Naive thymus-derived CD8-positive, alpha-beta T cell (primary cell): ENCODE measurements around the gene TDRD3. TPM values are rescaled to one million over a fixed set of nuclear protein-coding genes. Genes with fewer than 3 reads are reported as not detected.

Source experiments
- ATAC-seq, 2 donors: fragments of 150-1000 bp; cut with Tn5 transposase in 1 of 2; sonication (Bioruptor Pico), chemical (Tn5 transposase) in 1 of 2; 1 replicate in 1 of 2; 2 replicates in 1 of 2; pipeline ENCODE4 v1.10.0; 2021; ENCODE audit warnings: mild to moderate bottlenecking in 2 of 2, moderate library complexity in 2 of 2
- POLR2A ChIA-PET: fragments of 350-600 bp; sonication (Branson Sonifier 250); formaldehyde crosslinking; loops from one replicate; lab custom pipeline; 2021; ENCODE audit warnings: antibody characterized with exemption; lab: Charles Lee
- DNase-seq, 10 donors: peaks; one replicate each; pipeline versions ENCODE4 v3.0.0 to v3.0.0-alpha.2; 2020 to 2022
- H3K27ac Mint-ChIP-seq, 10 donors: one replicate each; pipeline ENCODE4 v1.8.0; 2020 to 2022; ENCODE audit warnings: mild to moderate bottlenecking in 10 of 10, mixed read lengths in 10 of 10, moderate library complexity in 4 of 10, inconsistent platforms in 1 of 10
- H3K27me3 Mint-ChIP-seq, 5 donors: one replicate each; pipeline ENCODE4 v1.8.0; 2021 to 2022; ENCODE audit warnings: mixed read lengths in 5 of 5
- H3K36me3 Mint-ChIP-seq, 3 donors: one replicate each; pipeline ENCODE4 v1.8.0; 2020 to 2022; ENCODE audit warnings: mixed read lengths in 3 of 3, mild to moderate bottlenecking in 2 of 3, inconsistent platforms in 1 of 3
- H3K4me1 Mint-ChIP-seq, 4 donors: one replicate each; pipeline ENCODE4 v1.8.0; 2021 to 2022; ENCODE audit warnings: mixed read lengths in 4 of 4
- H3K4me3 Mint-ChIP-seq, 10 donors: one replicate each; pipeline ENCODE4 v1.8.0; 2020 to 2022; ENCODE audit warnings: mild to moderate bottlenecking in 10 of 10, mixed read lengths in 10 of 10, moderate library complexity in 6 of 10, inconsistent platforms in 1 of 10
- H3K9me3 Mint-ChIP-seq, 9 donors: one replicate each; pipeline ENCODE4 v1.8.0; 2020 to 2022; ENCODE audit warnings: mixed read lengths in 9 of 9, mild to moderate bottlenecking in 3 of 9, inconsistent platforms in 1 of 9, moderate library complexity in 1 of 9
- polyA plus RNA-seq, 3 donors: library from polyadenylated mRNA; unstranded; fragments of 300-500 nt; fragmentation: Illumina TruSeq; gene quantifications; one replicate each; pipeline ENCODE4 v1.2.3, GENCODE V29; 2021
- total RNA-seq, 8 experiments: library from RNA in 2 of 8; stranded (reverse) in 2 of 8; gene quantifications; one replicate each; pipeline ENCODE4 v1.2.3 and lab custom pipeline; 2021 to 2026

TDRD3 gene
- total and polyA plus RNA-seq, 5 experiments from 2014 or later = 6.8 to 38.2 (median 9.1) TPM

DNA sequence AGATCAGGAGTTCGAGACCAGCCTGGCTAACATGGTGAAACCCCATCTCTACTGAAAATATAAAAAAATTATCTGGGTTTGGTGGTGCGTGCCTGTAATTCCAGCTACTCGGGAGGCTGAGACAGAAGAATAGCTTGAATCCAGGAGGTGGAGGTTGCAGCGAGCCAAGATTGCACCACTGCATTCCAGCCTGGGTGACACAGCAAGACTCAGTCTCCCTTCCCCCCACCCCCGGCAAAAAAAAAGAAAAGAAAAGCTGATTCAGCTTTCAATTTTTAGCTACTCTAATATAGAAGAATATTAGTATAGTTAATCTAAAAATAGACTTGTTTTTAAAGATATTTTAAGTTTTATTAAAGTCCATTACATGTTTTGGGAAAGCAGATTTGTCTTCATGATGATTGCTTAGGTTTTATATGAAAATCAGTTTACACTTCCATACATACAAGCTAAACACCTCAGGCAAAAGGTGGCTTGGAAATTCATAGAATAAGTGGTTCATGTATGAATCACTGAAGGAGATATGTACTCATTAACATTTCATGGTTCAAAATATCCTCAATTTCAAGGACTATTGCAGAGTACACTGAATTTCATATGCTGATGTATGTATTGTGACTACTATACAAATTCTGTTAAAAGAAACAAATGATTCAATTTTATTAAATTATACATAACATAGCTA, 165.2 kb downstream of the TDRD3 start:
- H3K9me3 Mint-ChIP-seq = no peaks in the 10 kb centered on the region
- POLR2A ChIA-PET = no interaction called here
- DNase-seq (no peak), ATAC-seq (no peak)
- no peaks in the 10 kb centered on the region for H3K4me1 Mint-ChIP-seq
- no peak overlapping the region for H3K4me3 Mint-ChIP-seq
- H3K27me3 Mint-ChIP-seq = no peaks in the 10 kb centered on the region
- H3K36me3 Mint-ChIP-seq = peaks cover 9 to 38% (median 23%) of the 10 kb centered on the region in 3 donors
- H3K27ac Mint-ChIP-seq = no peak overlapping the region

DNA sequence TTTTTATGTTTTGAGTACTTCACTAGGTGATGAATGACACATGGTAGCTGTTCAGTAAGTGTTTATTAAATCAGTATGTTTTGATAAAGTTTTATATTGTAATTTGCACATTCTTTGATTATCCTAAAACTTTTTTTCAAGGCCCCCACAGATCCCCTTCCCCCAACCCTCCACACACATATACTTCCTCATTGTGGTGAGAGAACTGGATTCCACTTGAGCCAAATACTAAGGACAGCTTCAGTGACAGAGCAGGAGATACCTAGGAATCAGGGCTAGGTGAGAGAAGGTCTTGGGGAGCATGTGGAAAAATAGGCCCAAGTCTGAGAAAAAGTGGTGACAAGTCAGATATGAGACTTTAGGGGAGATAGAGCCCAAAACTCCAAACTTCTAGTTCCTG, 174.6 kb downstream of the TDRD3 start:
- H3K27me3 Mint-ChIP-seq = no peaks in the 10 kb centered on the region
- H3K27ac Mint-ChIP-seq = no peak overlapping the region
- no peak for DNase-seq
- POLR2A ChIA-PET = no interaction called here
- peaks cover 0 to 4% (median 2%) of the 10 kb centered on the region in 9 donors for H3K9me3 Mint-ChIP-seq
- H3K4me3 Mint-ChIP-seq = no peak overlapping the region
- no peak for ATAC-seq
- no peaks in the 10 kb centered on the region for H3K4me1 Mint-ChIP-seq
- H3K36me3 Mint-ChIP-seq = peaks cover 28 to 74% (median 69%) of the 10 kb centered on the region in 3 donors

DNA sequence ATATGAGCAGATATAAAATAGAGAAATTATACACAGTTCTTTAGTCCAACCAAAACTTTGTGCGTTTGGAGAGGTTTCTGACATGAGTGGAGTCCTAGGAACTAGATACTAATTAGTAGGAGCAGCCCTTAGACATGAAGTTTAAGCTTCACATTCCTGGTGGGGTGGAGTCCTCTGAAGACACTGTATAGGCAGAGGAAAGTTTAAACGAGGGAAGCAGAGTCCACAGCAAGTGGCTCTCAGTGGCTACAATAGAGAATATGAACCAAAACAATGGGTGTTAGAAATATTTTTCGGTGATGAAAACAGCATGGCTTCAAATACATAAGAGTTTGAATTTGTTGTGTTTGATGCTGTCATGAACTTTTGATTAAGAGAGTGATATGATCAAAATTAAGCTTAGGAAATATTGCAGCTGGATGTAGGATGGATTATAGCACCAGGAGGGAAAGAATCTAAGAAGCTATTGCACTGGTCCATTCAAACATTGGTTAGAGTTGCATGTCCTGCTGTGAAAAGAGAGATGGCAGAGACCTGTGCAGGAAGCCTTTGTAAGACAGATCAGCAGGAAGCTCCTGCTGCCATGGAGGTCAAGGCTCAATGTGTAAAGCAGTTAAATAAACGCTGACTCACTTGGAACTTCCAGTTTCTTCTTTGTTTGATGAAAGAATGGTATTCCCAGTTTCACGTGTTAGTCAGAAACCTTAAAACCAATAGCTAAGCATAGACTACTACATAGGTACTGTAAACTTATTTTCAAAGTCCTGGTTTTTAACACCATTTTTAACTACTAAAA, 175.2 kb downstream of the TDRD3 start:
- peaks cover 25 to 68% (median 64%) of the 10 kb centered on the region in 3 donors for H3K36me3 Mint-ChIP-seq
- no peak overlapping the region for H3K27ac Mint-ChIP-seq
- H3K27me3 Mint-ChIP-seq = no peaks in the 10 kb centered on the region
- no peaks in the 10 kb centered on the region for H3K4me1 Mint-ChIP-seq
- no peak overlapping the region for H3K4me3 Mint-ChIP-seq
- peaks cover 0 to 4% (median 2%) of the 10 kb centered on the region in 9 donors for H3K9me3 Mint-ChIP-seq
- DNase-seq (no peak), ATAC-seq (no peak)
- POLR2A ChIA-PET = no interaction called here

DNA sequence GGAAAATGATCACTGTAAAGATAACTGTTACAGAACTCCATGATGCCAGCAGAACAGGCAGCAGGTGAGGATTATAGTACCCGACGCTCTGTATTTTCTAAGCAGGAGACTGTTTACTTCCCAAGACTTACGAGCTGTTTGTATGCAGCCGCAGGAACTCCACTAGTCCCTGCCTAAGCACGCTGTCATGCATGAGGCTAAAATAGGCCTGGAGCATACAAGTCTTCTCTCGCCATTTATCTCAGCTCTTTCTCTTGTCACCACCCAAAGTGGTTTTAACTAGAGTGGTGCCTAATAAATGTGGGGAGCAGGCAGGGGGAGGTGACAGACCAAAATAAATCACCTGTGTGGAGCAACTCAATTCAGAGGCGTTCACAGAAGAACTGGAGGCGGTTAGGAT, 175.8 kb downstream of the TDRD3 start:
- Mint-ChIP-seq H3K36me3 (peaks cover 22 to 62% (median 57%) of the 10 kb centered on the region in 3 donors), H3K27me3 (no peaks in the 10 kb centered on the region), H3K27ac (no peak overlapping the region), H3K4me3 (no peak overlapping the region), H3K4me1 (no peaks in the 10 kb centered on the region), H3K9me3 (peaks cover 0 to 7% (median 2%) of the 10 kb centered on the region in 9 donors)
- DNase-seq (no peak), ATAC-seq (no peak)
- POLR2A ChIA-PET = no interaction called here

DNA sequence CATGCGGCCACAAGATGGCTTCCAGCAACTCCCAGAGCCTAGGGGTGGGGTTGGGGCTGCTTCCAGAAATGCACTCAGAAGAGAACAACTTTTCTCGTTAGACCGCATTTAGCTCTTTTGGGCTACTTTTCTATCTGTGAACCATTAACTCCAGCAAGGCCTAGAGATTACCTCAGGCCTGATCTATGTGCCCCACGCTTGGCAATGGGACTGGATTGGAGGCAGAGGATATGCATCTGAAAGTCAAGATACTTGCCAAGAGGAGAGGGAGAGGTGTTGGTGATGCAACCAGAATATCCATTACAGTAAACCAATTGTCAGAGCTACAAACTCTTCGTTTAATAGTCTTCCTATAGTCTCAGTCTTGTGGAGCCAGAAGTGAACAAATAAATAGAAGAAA, 177.7 kb downstream of the TDRD3 start:
- DNase-seq = no peak
- peak overlapping the region in 1 of 10 donors; percentile 14 for H3K27ac Mint-ChIP-seq
- no peaks in the 10 kb centered on the region for H3K27me3 Mint-ChIP-seq
- no peaks in the 10 kb centered on the region for H3K4me1 Mint-ChIP-seq
- peaks cover 0 to 13% (median 2%) of the 10 kb centered on the region in 9 donors for H3K9me3 Mint-ChIP-seq
- H3K36me3 Mint-ChIP-seq = peaks cover 10 to 45% (median 38%) of the 10 kb centered on the region in 3 donors
- ATAC-seq = no peak
- POLR2A ChIA-PET = no interaction called here
- H3K4me3 Mint-ChIP-seq = no peak overlapping the region

DNA sequence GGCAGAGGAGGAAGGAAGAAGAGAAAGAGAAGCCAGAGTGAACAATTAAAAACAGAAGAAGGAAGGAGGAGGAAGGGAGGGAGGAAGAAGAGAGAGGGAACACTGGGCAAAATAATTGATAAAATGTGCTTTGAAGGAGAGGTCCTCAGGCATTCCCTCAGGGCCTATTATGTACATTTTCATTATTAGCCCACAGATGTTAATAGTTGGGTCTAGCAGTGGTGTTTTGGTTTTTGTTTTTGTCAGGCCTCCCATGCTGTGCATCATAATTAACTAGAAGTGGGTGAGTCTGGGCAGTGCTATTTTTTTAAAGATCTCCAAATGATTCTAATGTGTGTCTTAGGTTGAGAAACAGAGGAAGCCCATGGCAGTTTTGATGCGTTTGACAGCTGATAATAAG, 178.1 kb downstream of the TDRD3 start:
- DNase-seq (no peak), ATAC-seq (no peak)
- Mint-ChIP-seq H3K4me1 (no peaks in the 10 kb centered on the region), H3K27ac (peak overlapping the region in 1 of 10 donors; percentile 14), H3K27me3 (no peaks in the 10 kb centered on the region), H3K4me3 (no peak overlapping the region), H3K9me3 (peaks cover 0 to 13% (median 2%) of the 10 kb centered on the region in 9 donors), H3K36me3 (peaks cover 10 to 41% (median 34%) of the 10 kb centered on the region in 3 donors)
- POLR2A ChIA-PET = no interaction called here

DNA sequence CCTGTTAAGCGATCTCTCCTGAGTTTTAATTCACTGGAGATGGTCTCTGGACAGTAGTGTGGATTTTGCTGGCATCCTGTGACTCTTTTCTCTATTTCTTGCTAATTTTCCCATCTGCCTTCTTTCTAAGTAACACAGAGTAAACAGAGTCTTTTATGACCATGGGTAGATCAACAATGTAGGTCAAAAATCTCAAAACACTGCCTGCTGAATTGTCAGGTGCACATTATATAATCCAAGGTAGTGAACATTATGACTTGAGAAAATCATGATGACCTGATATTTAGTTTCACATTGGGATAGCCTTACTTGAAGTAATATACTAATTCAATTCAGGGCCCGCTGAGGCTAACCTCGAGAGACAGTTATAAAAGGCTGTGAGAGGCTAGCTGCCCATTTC, 180.7 kb downstream of the TDRD3 start:
- no peaks in the 10 kb centered on the region for H3K4me1 Mint-ChIP-seq
- ATAC-seq = no peak
- no peak overlapping the region for H3K4me3 Mint-ChIP-seq
- no peak overlapping the region for H3K27ac Mint-ChIP-seq
- POLR2A ChIA-PET = no interaction called here
- no peaks in the 10 kb centered on the region for H3K27me3 Mint-ChIP-seq
- peaks cover 0 to 13% (median 2%) of the 10 kb centered on the region in 9 donors for H3K9me3 Mint-ChIP-seq
- no peak for DNase-seq
- peaks cover 4 to 16% (median 15%) of the 10 kb centered on the region in 3 donors for H3K36me3 Mint-ChIP-seq

DNA sequence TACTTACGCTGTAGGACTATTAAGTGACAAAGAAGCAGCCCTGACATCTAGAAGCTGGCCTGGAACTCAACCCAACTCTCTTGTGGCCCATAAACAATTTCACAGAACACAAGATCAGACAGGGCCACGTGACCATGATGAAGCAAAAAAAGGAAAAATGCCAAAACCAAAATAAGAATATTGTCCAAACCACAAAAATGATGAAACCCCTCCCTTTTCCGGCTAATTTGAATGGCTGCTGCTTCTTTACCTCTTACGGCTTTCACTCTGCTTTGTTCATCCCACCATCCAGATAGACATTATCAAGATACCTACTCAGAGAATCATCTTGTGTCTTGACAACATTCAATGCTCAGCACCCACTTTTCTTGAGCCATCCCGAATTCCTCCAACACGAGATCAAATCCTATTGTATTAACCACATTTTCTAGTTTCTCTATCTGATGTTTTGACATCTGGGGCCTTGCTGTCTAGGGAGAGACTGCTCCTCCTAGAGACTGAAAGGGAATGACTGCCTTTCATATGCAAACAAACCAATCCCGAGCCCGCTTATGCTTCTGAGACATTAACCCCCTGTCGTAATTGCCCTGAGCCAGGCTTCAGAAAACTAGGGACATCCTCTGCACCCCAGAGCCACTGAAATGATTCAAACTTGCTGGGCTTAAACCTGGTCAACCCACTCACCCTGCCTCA, 186.3 kb downstream of the TDRD3 start:
- Mint-ChIP-seq H3K9me3 (peaks cover 0 to 12% (median 0%) of the 10 kb centered on the region in 9 donors), H3K36me3 (no peaks in the 10 kb centered on the region), H3K4me1 (no peaks in the 10 kb centered on the region), H3K4me3 (no peak overlapping the region), H3K27ac (no peak overlapping the region), H3K27me3 (peaks cover 0 to 11% (median 3%) of the 10 kb centered on the region in 5 donors)
- DNase-seq (no peak), ATAC-seq (no peak)
- POLR2A ChIA-PET = no interaction called here

DNA sequence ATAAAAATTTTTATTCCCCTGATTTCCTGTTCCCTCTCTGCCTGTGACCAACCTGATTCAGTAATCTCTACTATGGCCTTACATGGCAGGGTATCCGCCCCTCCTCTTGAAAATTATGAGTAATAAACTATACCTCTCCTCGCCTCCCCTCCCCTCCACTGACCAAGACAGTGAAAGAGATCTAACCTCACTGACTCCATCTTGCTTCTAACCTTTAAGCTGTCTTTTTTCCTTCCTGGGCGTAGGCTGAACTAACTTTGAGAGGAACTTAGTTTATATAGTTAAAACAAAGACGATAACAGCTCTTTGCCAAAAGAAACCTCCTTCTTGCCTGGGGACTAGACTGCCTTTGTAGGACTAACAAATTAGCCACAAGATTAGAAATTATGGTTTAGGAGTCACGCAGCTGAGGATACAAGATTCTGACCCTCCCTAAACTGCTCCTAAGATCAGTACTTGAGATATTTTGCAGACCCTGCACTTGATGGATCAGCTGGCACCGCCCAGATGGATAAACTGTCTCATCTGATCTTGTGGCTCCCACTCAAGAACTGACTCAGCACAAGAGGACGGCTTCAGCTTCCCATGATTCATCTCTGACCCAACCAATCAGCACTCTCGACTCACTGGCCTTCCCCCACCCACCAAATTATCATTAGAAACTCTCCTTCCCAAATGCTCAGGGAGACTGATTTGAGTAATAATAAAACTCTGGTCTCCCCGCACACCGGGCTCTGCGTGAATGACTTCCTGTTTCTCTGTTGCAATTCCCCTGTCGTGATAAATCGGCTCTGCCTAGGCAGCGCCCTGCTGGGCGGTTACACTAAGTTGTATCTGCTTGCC, 187.1 kb downstream of the TDRD3 start:
- POLR2A ChIA-PET = no interaction called here
- Mint-ChIP-seq H3K27me3 (peaks cover 0 to 11% (median 3%) of the 10 kb centered on the region in 5 donors), H3K27ac (no peak overlapping the region), H3K4me3 (no peak overlapping the region), H3K9me3 (peaks cover 0 to 12% (median 0%) of the 10 kb centered on the region in 9 donors), H3K36me3 (no peaks in the 10 kb centered on the region), H3K4me1 (no peaks in the 10 kb centered on the region)
- ATAC-seq = no peak
- no peak for DNase-seq

DNA sequence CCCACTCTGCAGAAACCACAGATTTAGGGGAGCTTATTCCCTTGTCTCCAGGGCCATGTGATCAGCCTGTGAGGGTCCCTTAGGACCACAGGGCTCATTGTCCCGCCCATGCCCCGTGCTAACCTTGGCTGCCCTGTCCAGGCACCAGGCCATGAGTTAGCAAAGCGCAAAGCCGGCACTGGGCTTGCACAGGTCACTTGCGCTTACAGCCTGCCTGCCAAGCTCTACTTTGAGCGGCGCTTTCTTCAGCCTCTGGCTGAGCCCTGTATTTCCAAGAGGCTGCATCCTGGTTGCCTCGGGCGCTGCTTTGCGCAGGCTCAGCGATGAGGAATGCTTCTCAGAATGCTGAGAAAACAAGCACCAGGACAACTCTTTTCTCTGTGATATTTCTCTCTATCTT, 188.0 kb downstream of the TDRD3 start:
- Mint-ChIP-seq H3K27ac (no peak overlapping the region), H3K27me3 (peaks cover 0 to 11% (median 3%) of the 10 kb centered on the region in 5 donors), H3K9me3 (peaks cover 0 to 12% (median 0%) of the 10 kb centered on the region in 9 donors), H3K36me3 (no peaks in the 10 kb centered on the region), H3K4me3 (no peak overlapping the region), H3K4me1 (no peaks in the 10 kb centered on the region)
- ATAC-seq = no peak
- DNase-seq = no peak
- POLR2A ChIA-PET = no interaction called here

DNA sequence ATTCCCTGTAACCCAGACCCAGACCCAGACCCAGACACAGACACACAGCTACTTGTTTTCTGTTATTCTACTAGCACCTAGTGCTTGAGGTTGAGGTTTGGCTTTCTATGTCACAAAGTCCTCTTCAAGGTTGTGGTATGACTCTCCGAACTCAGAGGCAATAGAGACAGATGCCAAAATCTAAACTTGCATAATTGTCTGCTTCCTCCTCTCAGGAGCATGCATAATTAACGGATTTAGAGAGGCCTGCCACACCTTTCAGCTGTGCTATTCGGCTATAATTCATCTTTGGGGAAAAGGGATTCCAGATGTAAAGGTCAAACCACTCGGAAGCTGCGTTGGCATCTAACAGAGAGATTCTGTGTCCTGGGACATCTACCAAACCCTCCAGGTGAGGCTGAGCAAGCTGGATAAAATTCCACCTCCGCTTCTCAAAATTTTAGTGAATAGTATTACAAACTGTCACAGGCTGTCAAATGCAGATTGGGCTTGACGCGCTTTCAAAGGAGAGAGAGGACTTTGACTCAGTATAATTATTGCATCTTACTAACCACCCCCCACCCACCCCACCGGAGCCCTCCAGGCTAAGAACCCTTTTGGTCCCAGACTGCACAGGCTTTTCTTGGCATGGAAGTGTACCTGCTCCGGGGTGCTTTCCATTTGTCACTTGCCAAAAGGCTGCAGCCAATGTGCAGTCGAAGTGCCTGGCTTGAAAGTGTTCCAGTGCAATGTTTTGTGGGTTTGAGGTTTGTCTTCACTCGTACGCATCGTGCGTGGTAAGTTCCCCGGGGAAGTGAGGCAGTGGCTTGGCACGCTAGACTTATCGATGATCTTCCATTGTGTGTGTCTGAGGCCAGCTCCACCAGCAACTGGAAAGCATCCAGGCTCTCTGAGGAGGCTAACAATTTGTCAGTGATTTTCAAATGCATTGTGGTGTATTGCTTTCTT, 194.1 kb downstream of the TDRD3 start:
- DNase-seq (no peak), ATAC-seq (no peak)
- no peak overlapping the region for H3K27ac Mint-ChIP-seq
- no peaks in the 10 kb centered on the region for H3K36me3 Mint-ChIP-seq
- peaks cover 0 to 11% (median 3%) of the 10 kb centered on the region in 5 donors for H3K27me3 Mint-ChIP-seq
- peaks cover 0 to 2% (median 0%) of the 10 kb centered on the region in 9 donors for H3K9me3 Mint-ChIP-seq
- no peaks in the 10 kb centered on the region for H3K4me1 Mint-ChIP-seq
- H3K4me3 Mint-ChIP-seq = no peak overlapping the region
- POLR2A ChIA-PET = no interaction called here
